GM21390 (cell line): ENCODE results near the gene VARS2.
"Not testable (repeated sequence)": the region's sequence is repeated elsewhere in the genome, so short reads cannot be mapped to it uniquely, and the experiment has no call there.

Experiments
- ATAC-seq: cut with Tn5 transposase; IDR thresholded peaks from one replicate; pipeline ENCODE4 v1.9.1; 2021; ENCODE audit not compliant: unreplicated experiment

VARS2 gene

GRCh38 chr6:30914076-30914853, at the start of gene VARS2:
Gene VARS2 (plus strand): TSS chr6:30914238. CDS start chr6:30914837, 599 bp downstream.
- ATAC-seq: peak; percentile 80

GRCh38 chr6:30864325-30864724, 49.7 kb upstream of the VARS2 start:
- no peak for ATAC-seq

- ATAC-seq: not testable (repeated sequence)
Measured at GRCh38 chr6:30869241-30869749, 44.7 kb upstream of the VARS2 start.

- ATAC-seq: no peak
Measured at GRCh38 chr6:30870546-30870945, 43.5 kb upstream of the VARS2 start.

- no peak for ATAC-seq
Measured at GRCh38 chr6:30871592-30872183, 42.4 kb upstream of the VARS2 start.

GRCh38 chr6:30873137-30873640, 40.8 kb upstream of the VARS2 start:
- ATAC-seq: no peak

GRCh38 chr6:30873795-30874194, 40.2 kb upstream of the VARS2 start:
- not testable (repeated sequence) for ATAC-seq

GRCh38 chr6:30875244-30876038, 38.6 kb upstream of the VARS2 start:
- ATAC-seq: no peak

GRCh38 chr6:30876039-30876730, 37.9 kb upstream of the VARS2 start:
- no peak for ATAC-seq

GRCh38 chr6:30877419-30878262, 36.4 kb upstream of the VARS2 start:
- ATAC-seq: no peak

- ATAC-seq: no peak
Measured at GRCh38 chr6:30879684-30880427, 34.2 kb upstream of the VARS2 start.

- ATAC-seq: no peak
Measured at GRCh38 chr6:30880698-30881252, 33.3 kb upstream of the VARS2 start.

GRCh38 chr6:30881392-30882203, 32.4 kb upstream of the VARS2 start:
- ATAC-seq: no peak

- ATAC-seq: no peak
Measured at GRCh38 chr6:30882204-30882758, 31.8 kb upstream of the VARS2 start.

- ATAC-seq: no peak
Measured at GRCh38 chr6:30882759-30883684, 31.0 kb upstream of the VARS2 start.

- ATAC-seq: peak; percentile 45
Measured at GRCh38 chr6:30883685-30884520, 30.1 kb upstream of the VARS2 start, which contains the start of gene DDR1. Gene DDR1 (plus strand): TSS chr6:30884519. CDS start chr6:30888730, 4,211 bp downstream.
